ENCODE results near the gene DDX28. TPM values are rescaled to one million over a fixed set of nuclear protein-coding genes. Genes with fewer than 3 reads are reported as not detected.

DDX28 gene
- total and polyA plus RNA-seq, 2 experiments from 2014 or later, result 12.2 to 23.8 TPM

DNA sequence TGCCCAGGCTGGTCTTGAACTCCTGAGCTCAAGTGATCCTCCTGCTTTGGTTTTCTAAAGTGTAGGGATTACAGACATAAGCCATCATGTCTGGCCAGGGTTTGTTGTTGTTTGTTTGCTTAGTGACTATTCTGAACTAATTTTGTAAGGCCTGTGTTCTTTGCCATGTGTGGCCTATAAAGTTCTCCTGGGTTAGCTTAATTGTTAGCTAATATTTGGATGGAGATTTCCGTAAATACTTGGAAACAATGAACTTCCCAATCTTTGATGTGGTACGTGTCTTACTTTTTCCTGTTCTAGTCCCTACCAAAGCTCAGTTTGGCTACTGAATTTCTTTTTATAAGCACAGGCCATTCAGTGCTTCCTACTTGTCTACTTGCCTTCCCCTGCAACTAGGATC, 25.0 kb upstream of the DDX28 start:
- no peaks in the 10 kb centered on the region for H3K36me3 ChIP-seq (ENCODE audit: insufficient read depth)
- Mint-ChIP-seq H3K4me1 (no peaks in the 10 kb centered on the region), H3K9me3 (no peaks in the 10 kb centered on the region), H3K36me3 (ENCODE audit: low read depth) (peaks cover 15% of the 10 kb centered on the region; the same call in 2 of the 3 replicates), H3K27ac (no peak overlapping the region), H3K4me3 (no peak overlapping the region), H3K27me3 (ENCODE audit: insufficient read depth, low read depth, poor library complexity) (no peaks in the 10 kb centered on the region)
- ATAC-seq (no peak), DNase-seq (ENCODE audit: low spot score) (no peak)
- no peak overlapping the region for H3K27ac ChIP-seq (ENCODE audit: low read depth)
- no peaks in the 10 kb centered on the region for H3K79me2 ChIP-seq (replicated peaks; ENCODE audit: insufficient read depth)
- no peaks in the 10 kb centered on the region for H3K4me1 ChIP-seq (ENCODE audit: insufficient read depth)
- no peaks in the 10 kb centered on the region for H3K9me2 ChIP-seq (ENCODE audit: insufficient read depth)
- no peaks in the 10 kb centered on the region for H3F3A ChIP-seq (replicated peaks; ENCODE audit: low read depth)
- H3K4me3 ChIP-seq, result no peak overlapping the region
- H3K4me2 ChIP-seq, result no peak overlapping the region
- H4K20me1 ChIP-seq (replicated peaks; ENCODE audit: insufficient read depth), result no peaks in the 10 kb centered on the region
- no peak overlapping the region for H2AFZ ChIP-seq
- TF ChIP-seq, protein P1, sequence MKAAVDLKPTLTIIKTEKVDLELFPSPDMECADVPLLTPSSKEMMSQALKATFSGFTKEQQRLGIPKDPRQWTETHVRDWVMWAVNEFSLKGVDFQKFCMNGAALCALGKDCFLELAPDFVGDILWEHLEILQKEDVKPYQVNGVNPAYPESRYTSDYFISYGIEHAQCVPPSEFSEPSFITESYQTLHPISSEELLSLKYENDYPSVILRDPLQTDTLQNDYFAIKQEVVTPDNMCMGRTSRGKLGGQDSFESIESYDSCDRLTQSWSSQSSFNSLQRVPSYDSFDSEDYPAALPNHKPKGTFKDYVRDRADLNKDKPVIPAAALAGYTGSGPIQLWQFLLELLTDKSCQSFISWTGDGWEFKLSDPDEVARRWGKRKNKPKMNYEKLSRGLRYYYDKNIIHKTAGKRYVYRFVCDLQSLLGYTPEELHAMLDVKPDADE (IDR thresholded peaks at IDR 0.05), result no peak
- TF ChIP-seq POLR2AphosphoS5 (IDR thresholded peaks at IDR 0.05; ENCODE audit: low read depth) (no peak), NANOG (IDR thresholded peaks at IDR 0.05; ENCODE audit: borderline replicate concordance) (no peak), STAT1 (IDR thresholded peaks at IDR 0.05; ENCODE audit: unreplicated experiment) (no peak), ZNF114 (CRISPR knock-in tag; IDR thresholded peaks at IDR 0.05) (no peak), CREB1 (CRISPR knock-in tag; IDR thresholded peaks at IDR 0.05; ENCODE audit: low read depth) (no peak), ZNF331 (CRISPR knock-in tag; IDR thresholded peaks at IDR 0.05; ENCODE audit: low read depth) (no peak), EZH2phosphoT487 (IDR thresholded peaks at IDR 0.05; ENCODE audit: unreplicated experiment) (no peak), EZH2 (IDR thresholded peaks at IDR 0.05; ENCODE audit: low read depth, unreplicated experiment) (no peak), JUNB (IDR thresholded peaks at IDR 0.05; ENCODE audit: unreplicated experiment) (no peak)
- TF ChIP-seq, protein P2, sequence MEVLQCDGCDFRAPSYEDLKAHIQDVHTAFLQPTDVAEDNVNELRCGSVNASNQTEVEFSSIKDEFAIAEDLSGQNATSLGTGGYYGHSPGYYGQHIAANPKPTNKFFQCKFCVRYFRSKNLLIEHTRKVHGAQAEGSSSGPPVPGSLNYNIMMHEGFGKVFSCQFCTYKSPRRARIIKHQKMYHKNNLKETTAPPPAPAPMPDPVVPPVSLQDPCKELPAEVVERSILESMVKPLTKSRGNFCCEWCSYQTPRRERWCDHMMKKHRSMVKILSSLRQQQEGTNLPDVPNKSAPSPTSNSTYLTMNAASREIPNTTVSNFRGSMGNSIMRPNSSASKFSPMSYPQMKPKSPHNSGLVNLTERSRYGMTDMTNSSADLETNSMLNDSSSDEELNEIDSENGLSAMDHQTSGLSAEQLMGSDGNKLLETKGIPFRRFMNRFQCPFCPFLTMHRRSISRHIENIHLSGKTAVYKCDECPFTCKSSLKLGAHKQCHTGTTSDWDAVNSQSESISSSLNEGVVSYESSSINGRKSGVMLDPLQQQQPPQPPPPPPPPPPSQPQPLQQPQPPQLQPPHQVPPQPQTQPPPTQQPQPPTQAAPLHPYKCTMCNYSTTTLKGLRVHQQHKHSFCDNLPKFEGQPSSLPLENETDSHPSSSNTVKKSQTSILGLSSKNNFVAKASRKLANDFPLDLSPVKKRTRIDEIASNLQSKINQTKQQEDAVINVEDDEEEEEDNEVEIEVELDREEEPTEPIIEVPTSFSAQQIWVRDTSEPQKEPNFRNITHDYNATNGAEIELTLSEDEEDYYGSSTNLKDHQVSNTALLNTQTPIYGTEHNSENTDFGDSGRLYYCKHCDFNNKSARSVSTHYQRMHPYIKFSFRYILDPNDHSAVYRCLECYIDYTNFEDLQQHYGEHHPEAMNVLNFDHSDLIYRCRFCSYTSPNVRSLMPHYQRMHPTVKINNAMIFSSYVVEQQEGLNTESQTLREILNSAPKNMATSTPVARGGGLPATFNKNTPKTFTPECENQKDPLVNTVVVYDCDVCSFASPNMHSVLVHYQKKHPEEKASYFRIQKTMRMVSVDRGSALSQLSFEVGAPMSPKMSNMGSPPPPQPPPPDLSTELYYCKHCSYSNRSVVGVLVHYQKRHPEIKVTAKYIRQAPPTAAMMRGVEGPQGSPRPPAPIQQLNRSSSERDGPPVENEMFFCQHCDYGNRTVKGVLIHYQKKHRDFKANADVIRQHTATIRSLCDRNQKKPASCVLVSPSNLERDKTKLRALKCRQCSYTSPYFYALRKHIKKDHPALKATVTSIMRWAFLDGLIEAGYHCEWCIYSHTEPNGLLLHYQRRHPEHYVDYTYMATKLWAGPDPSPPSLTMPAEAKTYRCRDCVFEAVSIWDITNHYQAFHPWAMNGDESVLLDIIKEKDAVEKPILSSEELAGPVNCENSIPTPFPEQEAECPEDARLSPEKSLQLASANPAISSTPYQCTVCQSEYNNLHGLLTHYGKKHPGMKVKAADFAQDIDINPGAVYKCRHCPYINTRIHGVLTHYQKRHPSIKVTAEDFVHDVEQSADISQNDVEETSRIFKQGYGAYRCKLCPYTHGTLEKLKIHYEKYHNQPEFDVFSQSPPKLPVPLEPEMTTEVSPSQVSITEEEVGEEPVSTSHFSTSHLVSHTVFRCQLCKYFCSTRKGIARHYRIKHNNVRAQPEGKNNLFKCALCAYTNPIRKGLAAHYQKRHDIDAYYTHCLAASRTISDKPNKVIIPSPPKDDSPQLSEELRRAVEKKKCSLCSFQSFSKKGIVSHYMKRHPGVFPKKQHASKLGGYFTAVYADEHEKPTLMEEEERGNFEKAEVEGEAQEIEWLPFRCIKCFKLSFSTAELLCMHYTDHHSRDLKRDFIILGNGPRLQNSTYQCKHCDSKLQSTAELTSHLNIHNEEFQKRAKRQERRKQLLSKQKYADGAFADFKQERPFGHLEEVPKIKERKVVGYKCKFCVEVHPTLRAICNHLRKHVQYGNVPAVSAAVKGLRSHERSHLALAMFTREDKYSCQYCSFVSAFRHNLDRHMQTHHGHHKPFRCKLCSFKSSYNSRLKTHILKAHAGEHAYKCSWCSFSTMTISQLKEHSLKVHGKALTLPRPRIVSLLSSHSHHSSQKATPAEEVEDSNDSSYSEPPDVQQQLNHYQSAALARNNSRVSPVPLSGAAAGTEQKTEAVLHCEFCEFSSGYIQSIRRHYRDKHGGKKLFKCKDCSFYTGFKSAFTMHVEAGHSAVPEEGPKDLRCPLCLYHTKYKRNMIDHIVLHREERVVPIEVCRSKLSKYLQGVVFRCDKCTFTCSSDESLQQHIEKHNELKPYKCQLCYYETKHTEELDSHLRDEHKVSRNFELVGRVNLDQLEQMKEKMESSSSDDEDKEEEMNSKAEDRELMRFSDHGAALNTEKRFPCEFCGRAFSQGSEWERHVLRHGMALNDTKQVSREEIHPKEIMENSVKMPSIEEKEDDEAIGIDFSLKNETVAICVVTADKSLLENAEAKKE (CRISPR knock-in tag; IDR thresholded peaks at IDR 0.05), result no peak
- TF ChIP-seq, protein P3, sequence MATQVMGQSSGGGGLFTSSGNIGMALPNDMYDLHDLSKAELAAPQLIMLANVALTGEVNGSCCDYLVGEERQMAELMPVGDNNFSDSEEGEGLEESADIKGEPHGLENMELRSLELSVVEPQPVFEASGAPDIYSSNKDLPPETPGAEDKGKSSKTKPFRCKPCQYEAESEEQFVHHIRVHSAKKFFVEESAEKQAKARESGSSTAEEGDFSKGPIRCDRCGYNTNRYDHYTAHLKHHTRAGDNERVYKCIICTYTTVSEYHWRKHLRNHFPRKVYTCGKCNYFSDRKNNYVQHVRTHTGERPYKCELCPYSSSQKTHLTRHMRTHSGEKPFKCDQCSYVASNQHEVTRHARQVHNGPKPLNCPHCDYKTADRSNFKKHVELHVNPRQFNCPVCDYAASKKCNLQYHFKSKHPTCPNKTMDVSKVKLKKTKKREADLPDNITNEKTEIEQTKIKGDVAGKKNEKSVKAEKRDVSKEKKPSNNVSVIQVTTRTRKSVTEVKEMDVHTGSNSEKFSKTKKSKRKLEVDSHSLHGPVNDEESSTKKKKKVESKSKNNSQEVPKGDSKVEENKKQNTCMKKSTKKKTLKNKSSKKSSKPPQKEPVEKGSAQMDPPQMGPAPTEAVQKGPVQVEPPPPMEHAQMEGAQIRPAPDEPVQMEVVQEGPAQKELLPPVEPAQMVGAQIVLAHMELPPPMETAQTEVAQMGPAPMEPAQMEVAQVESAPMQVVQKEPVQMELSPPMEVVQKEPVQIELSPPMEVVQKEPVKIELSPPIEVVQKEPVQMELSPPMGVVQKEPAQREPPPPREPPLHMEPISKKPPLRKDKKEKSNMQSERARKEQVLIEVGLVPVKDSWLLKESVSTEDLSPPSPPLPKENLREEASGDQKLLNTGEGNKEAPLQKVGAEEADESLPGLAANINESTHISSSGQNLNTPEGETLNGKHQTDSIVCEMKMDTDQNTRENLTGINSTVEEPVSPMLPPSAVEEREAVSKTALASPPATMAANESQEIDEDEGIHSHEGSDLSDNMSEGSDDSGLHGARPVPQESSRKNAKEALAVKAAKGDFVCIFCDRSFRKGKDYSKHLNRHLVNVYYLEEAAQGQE (IDR thresholded peaks at IDR 0.05; ENCODE audit: unreplicated experiment), result no peak
- TF ChIP-seq, protein P4, sequence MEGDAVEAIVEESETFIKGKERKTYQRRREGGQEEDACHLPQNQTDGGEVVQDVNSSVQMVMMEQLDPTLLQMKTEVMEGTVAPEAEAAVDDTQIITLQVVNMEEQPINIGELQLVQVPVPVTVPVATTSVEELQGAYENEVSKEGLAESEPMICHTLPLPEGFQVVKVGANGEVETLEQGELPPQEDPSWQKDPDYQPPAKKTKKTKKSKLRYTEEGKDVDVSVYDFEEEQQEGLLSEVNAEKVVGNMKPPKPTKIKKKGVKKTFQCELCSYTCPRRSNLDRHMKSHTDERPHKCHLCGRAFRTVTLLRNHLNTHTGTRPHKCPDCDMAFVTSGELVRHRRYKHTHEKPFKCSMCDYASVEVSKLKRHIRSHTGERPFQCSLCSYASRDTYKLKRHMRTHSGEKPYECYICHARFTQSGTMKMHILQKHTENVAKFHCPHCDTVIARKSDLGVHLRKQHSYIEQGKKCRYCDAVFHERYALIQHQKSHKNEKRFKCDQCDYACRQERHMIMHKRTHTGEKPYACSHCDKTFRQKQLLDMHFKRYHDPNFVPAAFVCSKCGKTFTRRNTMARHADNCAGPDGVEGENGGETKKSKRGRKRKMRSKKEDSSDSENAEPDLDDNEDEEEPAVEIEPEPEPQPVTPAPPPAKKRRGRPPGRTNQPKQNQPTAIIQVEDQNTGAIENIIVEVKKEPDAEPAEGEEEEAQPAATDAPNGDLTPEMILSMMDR (conservative IDR thresholded peaks at IDR 0.05; ENCODE audit: low read depth in 2 of 2), result no peak
- H3K27me3 ChIP-seq (ENCODE audit: insufficient read depth), result no peaks in the 10 kb centered on the region

Measured in GM23338 (cell line).